Parathyroid adenoma (tissue), 2 donors: Measurements from ENCODE around the gene PSME4.

Experiments used
- H2AFZ ChIP-seq: fragments of 300-600 bp; sonication (generic); one replicate; pipeline ENCODE4 v1.7.0; 2017; ENCODE audit warnings: antibody characterized with exemption, mild to moderate bottlenecking
- H3K27ac ChIP-seq: fragments of 300-600 bp; sonication (generic); one replicate; pipeline ENCODE4 v1.7.0; 2017
- H3K27me3 ChIP-seq: fragments of 300-600 bp; sonication (generic); one replicate; pipeline ENCODE4 v1.7.0; 2017; ENCODE audit warnings: low read length; ENCODE audit not compliant: control insufficient read depth, insufficient read depth
- H3K36me3 ChIP-seq: fragments of 300-600 bp; sonication (generic); one replicate; pipeline ENCODE4 v1.7.0; 2017; ENCODE audit warnings: low read length; ENCODE audit not compliant: control insufficient read depth, insufficient read depth
- H3K4me1 ChIP-seq: fragments of 300-600 bp; sonication (generic); one replicate; pipeline ENCODE4 v1.7.0; 2017; ENCODE audit warnings: control low read depth
- H3K4me2 ChIP-seq: fragments of 300-600 bp; sonication (generic); one replicate; pipeline ENCODE4 v1.7.0; 2017; ENCODE audit warnings: low read length
- H3K4me3 ChIP-seq: fragments of 300-600 bp; sonication (generic); one replicate; pipeline ENCODE4 v1.7.0; 2017; ENCODE audit warnings: low read depth, low read length
- H3K79me2 ChIP-seq: fragments of 300-600 bp; sonication (generic); one replicate; pipeline ENCODE4 v1.7.0; 2017; ENCODE audit warnings: control low read depth
- H3K9ac ChIP-seq: fragments of 300-600 bp; sonication (generic); one replicate; pipeline ENCODE4 v1.7.0; 2017; ENCODE audit warnings: mild to moderate bottlenecking
- H3K9me3 ChIP-seq: fragments of 300-600 bp; sonication (generic); one replicate; pipeline ENCODE4 v1.7.0; 2017; ENCODE audit warnings: low read length; ENCODE audit not compliant: control insufficient read depth
- TF ChIP-seq, protein P1 (sequence below): fragments of 300-600 bp; sonication (generic); IDR thresholded peaks from one replicate; pipeline ENCODE4 v1.7.0; 2017; ENCODE audit warnings: antibody characterized with exemption, mild to moderate bottlenecking
- donor health status: primary hyperparathyroidism.

PSME4 gene

DNA sequence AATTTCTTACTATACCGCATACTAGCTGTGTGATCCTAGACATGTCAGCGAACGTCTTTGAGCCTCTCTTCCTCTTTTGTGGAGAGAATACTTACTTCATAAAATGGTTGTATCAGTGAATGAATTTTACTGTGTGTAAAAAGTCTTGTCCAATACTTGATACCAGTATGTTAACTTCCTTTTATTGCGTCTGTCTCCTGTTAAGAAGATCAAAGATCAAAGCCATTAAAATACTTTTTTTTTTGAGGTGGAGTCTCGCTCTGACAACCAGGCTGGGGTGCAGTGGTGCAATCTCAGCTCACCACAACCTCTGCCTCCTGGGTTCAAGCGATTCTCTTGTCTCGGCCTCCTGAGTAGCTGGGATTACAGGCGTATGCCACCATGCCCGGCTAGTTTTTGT lies 150.7 kb downstream of the PSME4 start:
- H2AFZ ChIP-seq: no peak overlapping the region
- H3K27me3 ChIP-seq: no peaks in the 10 kb centered on the region
- no peak overlapping the region for H3K27ac ChIP-seq
- H3K4me1 ChIP-seq: no peaks in the 10 kb centered on the region
- no peaks in the 10 kb centered on the region for H3K36me3 ChIP-seq
- H3K9me3 ChIP-seq: no peaks in the 10 kb centered on the region
- TF ChIP-seq, protein P1, sequence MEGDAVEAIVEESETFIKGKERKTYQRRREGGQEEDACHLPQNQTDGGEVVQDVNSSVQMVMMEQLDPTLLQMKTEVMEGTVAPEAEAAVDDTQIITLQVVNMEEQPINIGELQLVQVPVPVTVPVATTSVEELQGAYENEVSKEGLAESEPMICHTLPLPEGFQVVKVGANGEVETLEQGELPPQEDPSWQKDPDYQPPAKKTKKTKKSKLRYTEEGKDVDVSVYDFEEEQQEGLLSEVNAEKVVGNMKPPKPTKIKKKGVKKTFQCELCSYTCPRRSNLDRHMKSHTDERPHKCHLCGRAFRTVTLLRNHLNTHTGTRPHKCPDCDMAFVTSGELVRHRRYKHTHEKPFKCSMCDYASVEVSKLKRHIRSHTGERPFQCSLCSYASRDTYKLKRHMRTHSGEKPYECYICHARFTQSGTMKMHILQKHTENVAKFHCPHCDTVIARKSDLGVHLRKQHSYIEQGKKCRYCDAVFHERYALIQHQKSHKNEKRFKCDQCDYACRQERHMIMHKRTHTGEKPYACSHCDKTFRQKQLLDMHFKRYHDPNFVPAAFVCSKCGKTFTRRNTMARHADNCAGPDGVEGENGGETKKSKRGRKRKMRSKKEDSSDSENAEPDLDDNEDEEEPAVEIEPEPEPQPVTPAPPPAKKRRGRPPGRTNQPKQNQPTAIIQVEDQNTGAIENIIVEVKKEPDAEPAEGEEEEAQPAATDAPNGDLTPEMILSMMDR: no peak
- H3K79me2 ChIP-seq: no peaks in the 10 kb centered on the region
- no peak overlapping the region for H3K4me3 ChIP-seq
- no peak overlapping the region for H3K9ac ChIP-seq
- H3K4me2 ChIP-seq: no peak overlapping the region

DNA sequence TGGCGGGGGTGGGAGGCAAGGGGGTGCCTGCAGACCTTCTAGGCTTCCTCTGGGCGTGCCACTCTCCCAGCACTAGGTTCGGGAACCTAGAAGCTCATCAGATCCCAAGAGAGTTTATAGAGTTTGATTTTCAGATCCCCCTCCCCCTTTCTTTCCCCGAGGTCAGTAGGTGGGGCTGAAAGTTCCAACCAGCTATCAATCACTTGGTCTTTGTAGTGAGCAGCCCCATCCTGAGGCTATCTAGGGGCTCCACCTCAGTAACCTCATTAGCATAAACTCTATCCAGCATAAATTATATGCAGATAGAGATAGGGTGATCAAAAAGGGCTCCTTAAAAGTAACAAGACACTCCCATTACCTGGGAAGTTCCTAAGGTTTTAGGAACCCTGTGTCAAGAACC lies 151.2 kb downstream of the PSME4 start:
- Histone ChIP-seq H3K27ac (no peak overlapping the region), H3K79me2 (no peaks in the 10 kb centered on the region), H3K36me3 (no peaks in the 10 kb centered on the region), H3K27me3 (no peaks in the 10 kb centered on the region), H3K4me3 (no peak overlapping the region), H3K9ac (no peak overlapping the region), H2AFZ (no peak overlapping the region), H3K4me2 (no peak overlapping the region), H3K4me1 (no peaks in the 10 kb centered on the region), H3K9me3 (no peaks in the 10 kb centered on the region)
- TF ChIP-seq, protein P1: no peak

DNA sequence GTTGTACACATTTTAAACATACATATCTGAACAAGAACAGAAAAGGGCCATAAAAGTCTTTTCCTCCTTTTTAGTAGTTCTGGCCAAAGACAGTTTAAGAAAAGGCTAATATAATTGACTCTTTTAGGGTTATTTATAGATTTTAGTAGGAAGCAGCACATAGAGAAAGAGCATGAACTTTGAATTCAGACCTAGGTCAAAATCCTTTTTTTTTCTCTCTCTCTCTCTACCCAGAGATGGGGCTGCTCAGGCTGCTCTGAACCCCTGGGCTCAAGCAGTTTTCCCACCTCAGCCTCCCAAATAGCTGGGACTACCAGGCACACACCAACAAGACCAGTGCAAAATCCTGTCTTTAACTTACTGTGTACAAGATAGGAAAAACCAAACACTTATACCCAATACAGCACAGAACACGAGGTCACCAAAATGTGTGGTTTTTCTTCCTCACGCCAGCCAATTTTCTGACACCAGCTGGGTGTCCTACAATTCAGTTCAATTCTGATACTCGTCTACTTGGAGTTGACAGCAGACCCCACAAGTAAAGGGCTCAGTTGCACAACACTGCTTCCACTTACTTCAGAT lies 151.8 kb downstream of the PSME4 start:
- Histone ChIP-seq H3K36me3 (no peaks in the 10 kb centered on the region), H3K27me3 (no peaks in the 10 kb centered on the region), H3K9me3 (no peaks in the 10 kb centered on the region), H3K79me2 (no peaks in the 10 kb centered on the region), H3K27ac (no peak overlapping the region), H3K9ac (no peak overlapping the region), H3K4me2 (no peak overlapping the region), H2AFZ (no peak overlapping the region), H3K4me3 (no peak overlapping the region), H3K4me1 (no peaks in the 10 kb centered on the region)
- TF ChIP-seq, protein P1: no peak
